ENCODE results near the gene RASGRP2.

Gene RASGRP2

DNA sequence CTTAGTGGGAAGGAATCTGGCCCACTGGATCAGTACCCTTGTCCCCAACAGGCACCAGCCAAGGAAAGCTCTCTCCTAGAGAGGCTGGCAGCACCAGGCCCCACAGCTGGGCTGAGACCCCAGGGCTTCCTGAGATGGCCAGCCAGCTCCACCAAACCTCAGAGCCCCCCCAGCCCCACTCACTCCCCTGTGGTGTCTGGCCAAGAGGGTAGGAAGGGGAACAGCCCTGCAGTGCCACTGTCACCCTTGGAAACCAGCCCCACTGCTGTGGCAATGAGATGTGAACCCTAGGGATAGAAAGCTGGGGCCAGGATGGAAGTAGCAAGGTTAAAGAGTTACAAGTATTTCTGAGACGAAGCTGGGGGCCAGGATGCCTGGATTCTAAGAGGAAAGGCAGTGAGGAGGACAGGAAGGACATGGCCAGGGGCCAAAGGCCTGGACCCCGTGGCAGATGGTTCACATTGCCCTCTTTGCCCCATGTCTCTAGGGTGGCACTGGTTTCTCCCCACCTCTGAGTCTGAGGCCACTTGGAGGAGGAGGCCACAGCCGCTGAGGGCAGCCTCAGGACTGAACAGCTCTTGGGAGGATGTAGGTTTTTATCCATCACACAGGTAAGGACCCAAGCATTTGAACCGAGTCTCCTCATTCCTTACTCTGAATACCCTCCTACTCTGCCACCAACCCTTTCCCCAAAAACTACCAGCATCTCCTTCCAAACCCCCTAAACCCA is 49.8 kb downstream of the RASGRP2 start:
- no peak for DNase-seq

DNA sequence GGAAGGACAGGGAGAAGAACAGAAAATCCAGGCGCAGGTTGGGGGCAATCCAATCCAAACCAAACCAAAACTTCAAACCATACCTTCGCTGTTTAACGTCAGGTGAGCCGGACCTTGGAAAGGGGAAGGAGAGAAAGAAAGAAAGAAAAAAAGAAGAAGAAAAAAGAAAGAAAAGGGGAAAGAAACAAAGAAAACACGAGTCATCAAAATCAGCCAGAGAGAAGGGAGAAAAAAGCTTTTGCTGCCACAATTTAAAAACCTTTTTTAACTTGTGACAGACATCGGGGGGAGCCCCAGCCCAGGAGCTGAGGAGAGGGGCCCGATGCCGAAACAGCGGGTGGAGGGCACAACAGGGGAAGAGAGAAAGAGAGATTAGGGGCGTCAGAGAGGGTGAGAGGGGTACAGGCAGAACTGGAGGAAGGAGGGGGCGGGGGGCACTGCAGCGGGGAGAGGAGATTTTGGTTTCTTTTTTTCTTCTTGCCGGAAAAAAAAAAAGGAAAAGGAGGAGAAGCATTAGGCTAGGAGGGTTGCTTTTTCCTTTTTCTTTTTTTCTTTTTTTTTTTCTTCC is 51.1 kb downstream of the RASGRP2 start:
- DNase-seq = no peak

DNA sequence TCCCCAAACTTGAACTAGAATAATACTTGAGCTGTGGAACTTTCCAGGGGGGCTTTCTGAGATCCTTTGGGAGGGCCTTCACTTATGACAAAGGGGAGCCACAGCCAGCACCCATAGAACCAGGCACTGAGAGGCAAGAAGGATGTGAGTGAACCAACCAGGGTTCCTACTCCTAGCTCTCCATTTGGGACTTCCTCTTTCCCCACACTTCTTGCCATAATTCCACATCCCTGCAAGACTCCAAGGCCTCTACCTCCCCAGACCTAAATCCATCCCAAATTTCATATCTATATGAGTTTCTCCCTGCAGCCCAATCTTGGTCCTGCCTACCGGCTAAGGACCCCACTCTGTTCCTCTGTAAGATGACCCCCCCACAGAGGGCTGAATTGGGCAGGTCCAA is 52.4 kb downstream of the RASGRP2 start:
- DNase-seq = no peak

DNA sequence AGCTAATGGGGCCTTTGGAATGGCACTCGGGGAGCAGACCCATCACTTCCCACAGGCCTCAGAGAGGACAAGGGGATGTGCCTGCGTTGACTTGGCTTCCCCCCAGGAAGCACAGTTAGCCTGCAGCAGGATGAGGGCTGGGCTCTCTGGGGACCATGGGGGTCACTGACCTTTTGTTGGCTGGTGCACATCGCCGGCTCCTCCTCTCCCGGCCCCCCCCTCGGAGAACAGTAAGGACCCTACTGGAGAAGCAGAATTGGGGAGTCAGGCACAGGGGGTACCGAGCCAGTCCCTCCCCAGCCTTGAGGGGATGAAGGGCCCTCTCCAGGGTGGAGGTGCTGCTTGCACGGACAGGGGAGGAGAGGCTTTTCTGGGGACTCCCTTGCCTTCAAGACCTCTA is 53.7 kb downstream of the RASGRP2 start:
- no peak for DNase-seq

DNA sequence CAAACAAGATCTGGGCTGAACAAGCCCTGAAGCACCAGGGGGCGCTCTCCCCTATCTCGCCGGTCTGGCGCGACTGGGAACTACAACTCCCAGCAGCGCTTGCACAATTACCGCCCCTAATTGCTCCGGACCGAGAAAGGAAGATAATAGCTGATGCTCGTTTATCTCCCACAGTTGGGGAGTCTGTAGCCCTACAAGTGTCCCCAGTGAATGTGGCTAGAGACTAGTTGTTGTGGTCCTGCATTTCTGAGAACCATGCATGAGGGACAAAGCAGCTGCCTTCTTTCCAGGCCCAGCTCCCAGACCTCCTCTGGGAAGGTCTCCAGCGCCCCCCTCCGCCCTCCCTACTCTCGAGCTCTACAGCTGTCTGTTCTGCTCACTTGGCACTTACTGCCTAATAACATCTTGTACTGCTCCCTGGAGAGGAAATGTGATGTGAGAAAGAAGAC is 55.4 kb downstream of the RASGRP2 start:
- DNase-seq = peak; percentile 62

DNA sequence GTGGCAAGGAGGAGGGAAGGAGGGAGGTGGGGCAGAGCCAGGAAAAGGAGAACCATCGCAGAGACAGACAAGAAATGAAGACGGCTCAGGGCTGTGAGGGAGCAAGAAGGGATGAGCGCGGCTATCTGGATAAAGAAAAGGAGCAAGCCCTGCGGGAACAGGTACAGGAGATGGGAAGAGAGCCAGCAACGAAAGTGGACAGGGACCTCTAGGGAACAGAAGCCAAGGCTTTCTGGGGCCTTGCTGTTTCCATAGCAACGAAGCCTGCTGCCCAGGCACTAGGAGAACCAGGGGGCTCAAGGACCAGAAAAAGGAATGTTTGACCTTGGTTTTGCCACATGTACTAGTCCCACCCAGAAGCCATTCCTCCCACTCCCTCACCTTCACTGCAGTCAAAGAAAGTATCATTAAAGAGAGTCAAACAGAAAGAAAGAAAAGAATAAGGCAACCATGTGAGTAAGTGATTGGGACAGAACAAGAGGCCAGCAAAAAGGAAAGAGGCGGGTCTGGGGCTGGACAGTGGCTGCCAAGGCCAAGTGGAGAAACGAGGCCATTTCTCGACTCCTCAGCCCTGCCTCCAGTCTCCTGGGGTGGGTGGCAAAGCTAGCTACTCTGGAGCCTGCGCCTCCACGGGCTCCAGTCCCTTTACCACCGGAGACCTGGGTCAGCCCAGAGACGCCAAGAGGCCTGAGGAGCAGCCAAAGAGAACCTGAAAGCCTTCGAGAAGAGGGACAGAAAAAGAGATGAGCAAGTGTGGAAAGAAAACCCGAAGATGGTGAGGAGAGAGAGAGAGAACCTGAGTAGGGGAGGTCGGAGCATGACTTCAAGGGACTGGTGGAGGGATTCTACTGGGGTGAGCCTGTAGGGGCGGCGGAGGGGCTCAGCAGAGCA is 56.1 kb downstream of the RASGRP2 start:
- no peak for DNase-seq

DNA sequence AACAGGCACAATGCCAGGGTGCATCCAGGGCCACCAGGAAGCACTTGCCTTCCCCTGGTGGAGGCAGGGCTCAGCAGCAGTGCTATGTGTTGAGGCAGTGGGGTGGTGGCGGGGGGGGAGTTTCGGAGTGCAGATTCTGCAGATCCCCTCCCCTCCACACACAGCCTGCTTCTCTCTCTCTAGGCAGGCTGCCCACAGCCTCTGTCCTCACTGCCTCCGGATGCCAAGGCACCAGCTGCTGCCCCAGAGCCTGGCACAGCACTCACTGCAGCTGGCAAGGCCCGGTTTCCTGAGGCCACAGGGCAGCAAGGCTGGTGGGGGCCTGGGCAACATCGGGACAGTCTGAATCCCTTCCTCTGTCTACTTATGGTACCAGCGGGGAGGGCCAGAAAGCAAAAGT is 56.7 kb downstream of the RASGRP2 start:
- DNase-seq = no peak

DNA sequence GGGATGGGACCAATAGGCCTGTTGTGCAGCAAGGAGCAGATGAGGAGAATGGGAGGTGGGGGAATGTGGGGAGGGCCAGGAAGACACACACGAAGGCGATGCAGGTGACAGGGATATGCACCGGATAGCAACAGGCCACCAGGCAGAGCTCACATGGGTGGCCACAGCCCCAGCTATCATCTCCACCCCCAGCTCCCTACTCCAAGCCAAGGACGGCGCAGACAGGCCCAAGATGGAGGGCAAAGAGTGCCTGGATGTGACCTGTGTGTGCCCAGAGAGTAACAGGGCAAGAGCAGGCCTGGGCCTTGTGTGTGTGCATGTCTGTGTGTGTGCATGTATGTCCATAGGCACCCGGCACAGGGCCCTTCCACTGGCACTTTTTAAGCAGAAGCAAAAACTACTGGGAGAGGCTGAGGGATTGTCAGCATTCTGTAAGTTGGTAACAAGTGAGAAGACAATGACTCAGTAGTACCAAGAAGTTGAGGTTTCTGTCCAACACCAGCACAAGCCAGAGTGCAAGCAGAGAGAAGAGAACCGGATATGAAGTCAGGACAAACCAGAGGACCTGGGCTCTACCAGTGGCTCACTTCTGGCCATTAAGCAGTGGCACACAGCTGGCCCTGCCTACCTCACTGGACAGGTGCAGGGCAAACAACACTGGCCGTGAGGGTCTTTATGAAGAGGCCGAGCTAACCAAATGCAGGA is 57.3 kb downstream of the RASGRP2 start:
- DNase-seq = no peak

DNA sequence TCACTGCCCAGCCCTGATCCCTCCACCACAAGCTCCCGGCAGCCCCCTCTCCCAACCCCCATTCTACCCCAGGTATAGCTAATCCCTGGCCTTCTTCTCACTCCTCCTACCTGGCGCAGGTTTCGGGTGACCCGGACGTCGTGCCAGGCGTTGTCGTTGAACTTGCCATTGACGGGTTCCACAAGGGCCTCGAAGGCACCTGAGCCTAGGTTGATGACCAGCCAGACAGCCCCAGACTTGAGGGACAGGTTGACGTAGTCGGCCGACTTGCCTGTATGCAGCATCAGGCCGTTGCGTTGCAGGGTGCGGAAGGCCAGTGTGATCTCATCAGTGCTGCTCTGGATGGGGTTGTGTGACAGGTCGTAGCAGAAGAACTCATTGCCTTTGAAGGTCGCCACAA is 58.4 kb downstream of the RASGRP2 start:
- DNase-seq = no peak

DNA sequence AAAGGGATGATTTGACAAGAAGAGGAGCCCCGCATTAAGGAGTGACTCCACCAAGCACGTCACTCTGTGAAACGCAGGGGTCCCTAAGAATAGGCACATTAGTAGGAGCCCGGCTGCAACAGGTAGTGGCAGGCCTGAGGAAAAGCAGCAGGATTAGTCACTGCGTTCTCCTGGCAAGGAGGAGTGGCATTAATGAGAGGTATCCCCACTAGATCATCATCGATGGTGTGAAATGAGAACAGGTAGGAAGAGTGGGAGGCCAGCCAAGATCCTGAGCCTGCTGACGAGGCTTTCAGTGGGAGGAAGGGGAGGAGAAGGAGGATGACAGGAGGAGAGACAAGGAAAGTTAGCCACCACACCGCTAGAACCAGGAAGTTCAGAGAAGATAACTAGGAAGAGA is 59.6 kb downstream of the RASGRP2 start:
- DNase-seq = no peak

DNA sequence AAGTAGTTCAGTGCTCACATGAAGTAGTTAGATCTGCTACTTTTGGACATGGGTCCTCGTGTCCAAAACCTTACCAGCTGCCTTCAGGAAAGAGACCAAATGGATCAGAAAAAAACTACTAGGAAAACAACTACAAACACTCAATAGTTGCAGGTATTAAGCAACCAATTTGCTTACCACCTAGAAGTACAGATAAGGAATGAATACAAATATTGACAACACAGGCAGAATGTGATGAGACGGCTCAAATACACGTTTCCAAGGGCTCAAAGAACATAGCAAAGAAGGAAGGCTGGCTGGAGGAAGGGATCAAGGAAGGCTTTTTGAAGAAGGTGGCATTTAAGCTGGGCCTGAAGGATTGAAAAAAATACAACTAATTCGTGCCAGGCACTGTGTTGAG is 62.8 kb downstream of the RASGRP2 start:
- DNase-seq = no peak

DNA sequence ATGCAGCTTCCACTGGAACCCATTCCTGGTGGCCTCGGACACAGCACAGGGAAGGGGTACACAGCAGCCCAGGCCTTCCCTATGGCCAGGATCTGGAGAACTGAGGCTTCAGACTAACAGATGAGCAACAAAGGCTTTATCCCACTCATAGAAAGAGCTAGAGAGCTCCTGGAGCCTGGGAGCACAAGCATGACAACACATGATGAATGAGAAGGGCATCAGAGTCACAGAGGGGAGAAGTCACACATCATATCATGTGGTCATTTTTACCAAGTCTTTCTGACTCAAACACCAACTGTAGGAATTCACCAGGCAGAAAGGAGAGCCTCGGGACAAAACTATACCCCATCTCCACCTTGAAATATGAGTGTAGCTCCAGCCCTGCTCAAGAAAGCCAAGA is 64.1 kb downstream of the RASGRP2 start:
- no peak for DNase-seq

DNA sequence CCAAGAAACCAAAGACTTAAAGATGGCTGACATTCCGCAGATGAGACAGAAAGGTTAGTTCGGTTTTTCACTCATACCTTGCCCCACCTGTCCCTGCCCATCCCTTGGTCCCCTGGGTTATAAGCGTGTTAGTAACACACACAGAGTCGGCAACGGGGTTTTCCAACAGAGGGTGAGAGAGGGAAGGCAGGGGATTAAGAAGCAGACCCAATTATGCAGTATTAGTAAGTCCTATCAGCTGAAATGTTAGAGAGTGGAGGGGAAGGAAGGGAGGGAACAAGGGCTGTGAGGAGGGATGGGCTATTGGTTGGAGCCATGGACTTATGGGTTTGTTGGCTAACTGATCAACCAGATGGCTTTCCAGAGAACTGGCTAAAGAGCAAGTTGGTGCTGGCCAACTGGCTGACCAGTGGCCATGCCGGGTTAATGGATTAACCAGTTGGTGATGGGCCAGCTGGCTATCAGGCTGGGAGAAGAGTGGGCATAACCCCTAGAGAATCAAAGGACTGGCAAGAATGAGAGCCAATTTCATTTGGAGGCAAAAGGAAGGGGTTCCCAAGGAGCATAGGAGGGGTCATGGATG is 66.4 kb downstream of the RASGRP2 start:
- no peak for DNase-seq

Data from amniotic stem cell (primary cell).